MM.1S (cell line): ENCODE measurements around the gene PPAN.

Experiments used
- DNase-seq: peaks from one replicate; pipeline ENCODE4 v3.0.0-alpha.2; 2015
- H2AFZ ChIP-seq: fragments of 300-600 bp; sonication (generic); 2 replicates; pipeline ENCODE4 v1.6.0; 2016; ENCODE audit warnings: antibody characterized with exemption, low read length
- H3F3A ChIP-seq: fragments of 300-600 bp; sonication (generic); 2 replicates; pipeline ENCODE4 v1.6.1; 2016; ENCODE audit warnings: mild to moderate bottlenecking, antibody characterized with exemption, low read length, moderate library complexity, mixed read lengths; ENCODE audit not compliant: insufficient read depth
- H3K27ac ChIP-seq: fragments of 300-600 bp; sonication (generic); 2 replicates; pipeline ENCODE4 v1.5.1; 2016; ENCODE audit warnings: mild to moderate bottlenecking, low read length
- H3K27me3 ChIP-seq: fragments of 300-600 bp; sonication (generic); replicated peaks from 2 replicates; pipeline ENCODE4 v1.6.0; 2016; ENCODE audit warnings: low read length; ENCODE audit not compliant: insufficient read depth
- H3K36me3 ChIP-seq: fragments of 300-600 bp; sonication (generic); replicated peaks from 2 replicates; pipeline ENCODE4 v1.6.1; 2016; ENCODE audit warnings: mild to moderate bottlenecking, low read length, mixed read lengths; ENCODE audit not compliant: insufficient read depth
- H3K4me1 ChIP-seq: fragments of 300-600 bp; sonication (generic); 2 replicates; pipeline ENCODE4 v1.6.1; 2016; ENCODE audit warnings: low read length, mixed read lengths
- H3K4me2 ChIP-seq: fragments of 300-600 bp; sonication (generic); 2 replicates; pipeline ENCODE4 v1.6.0; 2016; ENCODE audit warnings: low read depth, low read length
- H3K4me3 ChIP-seq: fragments of 300-600 bp; sonication (generic); 2 replicates; pipeline ENCODE4 v1.5.1; 2016; ENCODE audit warnings: low read length, mixed read lengths
- H3K79me2 ChIP-seq: fragments of 300-600 bp; sonication (generic); 2 replicates; pipeline ENCODE4 v1.6.1; 2016; ENCODE audit warnings: mixed run types, low read length, mixed read lengths
- H3K9ac ChIP-seq: fragments of 300-600 bp; sonication (generic); 2 replicates; pipeline ENCODE4 v1.6.1; 2016; ENCODE audit warnings: low read length, mixed read lengths
- H3K9me2 ChIP-seq: fragments of 300-600 bp; sonication (generic); replicated peaks from 2 replicates; pipeline ENCODE4 v1.6.1; 2016; ENCODE audit warnings: mild to moderate bottlenecking, low read length, mixed read lengths; ENCODE audit not compliant: insufficient read depth
- H3K9me3 ChIP-seq: fragments of 300-600 bp; sonication (generic); replicated peaks from 2 replicates; pipeline ENCODE4 v1.6.1; 2016; ENCODE audit warnings: mild to moderate bottlenecking, low read length, mixed read lengths; ENCODE audit not compliant: insufficient read depth
- H4K20me1 ChIP-seq: fragments of 300-600 bp; sonication (generic); 2 replicates; pipeline ENCODE4 v1.6.1; 2016; ENCODE audit warnings: mild to moderate bottlenecking, low read length, moderate library complexity, mixed read lengths; ENCODE audit not compliant: insufficient read depth
- EZH2 ChIP-seq: fragments of 300-600 bp; sonication (generic); optimal IDR thresholded peaks from 2 replicates; pipeline ENCODE3; 2017; ENCODE audit warnings: low read depth, mild to moderate bottlenecking, antibody characterized with exemption, low read length, mixed read lengths
- EZH2phosphoT487 ChIP-seq: fragments of 300-600 bp; sonication (generic); IDR thresholded peaks from 2 replicates; pipeline ENCODE4 v1.6.1; 2018; ENCODE audit warnings: antibody characterized with exemption, low read length
- TF ChIP-seq, protein P1 (sequence below): fragments of 300-600 bp; sonication (generic); IDR thresholded peaks from 2 replicates; pipeline ENCODE4 v1.5.1; 2016; ENCODE audit warnings: antibody characterized with exemption, low read length, mixed read lengths

Gene PPAN

DNA sequence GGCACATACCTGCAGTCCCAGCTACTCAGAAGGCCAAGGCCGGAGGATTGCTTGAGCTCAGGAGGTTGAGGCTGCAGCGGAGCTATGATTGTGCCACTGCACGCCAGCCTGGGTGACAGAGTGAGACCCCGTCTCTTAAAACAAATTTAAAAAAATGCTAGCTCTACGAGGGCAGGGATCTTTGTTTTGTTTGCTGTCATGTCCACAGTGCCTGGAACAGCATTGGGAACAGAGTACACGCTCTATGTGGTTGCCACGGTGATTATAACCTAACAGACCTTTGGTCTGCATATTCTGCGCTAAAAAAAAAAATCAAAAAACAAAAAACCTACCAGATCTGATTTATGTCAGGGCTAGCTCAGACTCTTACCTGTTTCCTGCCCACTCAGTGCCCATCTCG lies 22.3 kb upstream of the PPAN start:
- no peaks in the 10 kb centered on the region for H3K9me2 ChIP-seq
- TF ChIP-seq EZH2 (no peak), EZH2phosphoT487 (no peak)
- TF ChIP-seq, protein P1, sequence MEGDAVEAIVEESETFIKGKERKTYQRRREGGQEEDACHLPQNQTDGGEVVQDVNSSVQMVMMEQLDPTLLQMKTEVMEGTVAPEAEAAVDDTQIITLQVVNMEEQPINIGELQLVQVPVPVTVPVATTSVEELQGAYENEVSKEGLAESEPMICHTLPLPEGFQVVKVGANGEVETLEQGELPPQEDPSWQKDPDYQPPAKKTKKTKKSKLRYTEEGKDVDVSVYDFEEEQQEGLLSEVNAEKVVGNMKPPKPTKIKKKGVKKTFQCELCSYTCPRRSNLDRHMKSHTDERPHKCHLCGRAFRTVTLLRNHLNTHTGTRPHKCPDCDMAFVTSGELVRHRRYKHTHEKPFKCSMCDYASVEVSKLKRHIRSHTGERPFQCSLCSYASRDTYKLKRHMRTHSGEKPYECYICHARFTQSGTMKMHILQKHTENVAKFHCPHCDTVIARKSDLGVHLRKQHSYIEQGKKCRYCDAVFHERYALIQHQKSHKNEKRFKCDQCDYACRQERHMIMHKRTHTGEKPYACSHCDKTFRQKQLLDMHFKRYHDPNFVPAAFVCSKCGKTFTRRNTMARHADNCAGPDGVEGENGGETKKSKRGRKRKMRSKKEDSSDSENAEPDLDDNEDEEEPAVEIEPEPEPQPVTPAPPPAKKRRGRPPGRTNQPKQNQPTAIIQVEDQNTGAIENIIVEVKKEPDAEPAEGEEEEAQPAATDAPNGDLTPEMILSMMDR = no peak

DNA sequence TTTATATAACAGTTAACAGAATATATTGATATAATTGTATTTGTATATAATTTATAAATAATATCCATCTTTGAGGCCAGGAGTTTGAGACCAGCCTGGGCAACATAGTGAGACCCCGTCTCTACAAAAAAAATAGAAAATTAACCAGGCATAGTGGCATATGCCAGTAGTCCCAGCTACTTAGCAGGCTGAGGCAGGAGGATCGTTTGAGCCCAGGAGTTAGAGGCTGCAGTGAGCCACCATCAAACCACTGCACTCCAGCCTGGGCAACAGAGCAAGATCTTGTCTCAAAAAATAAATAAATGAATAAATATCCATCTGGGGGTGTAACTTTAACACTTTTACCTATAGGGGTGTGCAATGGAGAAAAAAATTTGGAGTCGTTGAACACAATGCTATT lies 21.4 kb upstream of the PPAN start:
- Histone ChIP-seq H3K4me3 (no peak overlapping the region), H4K20me1 (no peaks in the 10 kb centered on the region), H3K4me1 (0 out of 2 replicates have a peak, but pooled peaks cover 4% of the 10 kb centered on the region), H3K27me3 (peaks cover 20% of the 10 kb centered on the region), H3K79me2 (peaks cover 12% of the 10 kb centered on the region; the same call in 1 of the 2 replicates), H3K27ac (no peak overlapping the region), H3F3A (peaks cover 5% of the 10 kb centered on the region; the same call in 1 of the 2 replicates), H3K9me3 (no peaks in the 10 kb centered on the region), H3K4me2 (no peak overlapping the region), H3K9me2 (no peaks in the 10 kb centered on the region), H3K9ac (no peak overlapping the region), H2AFZ (no peak overlapping the region), H3K36me3 (no peaks in the 10 kb centered on the region)
- TF ChIP-seq EZH2phosphoT487 (no peak), EZH2 (no peak)
- TF ChIP-seq, protein P1 = no peak
- no peak for DNase-seq

More for the DNA sequence above, 22.3 kb upstream of the PPAN start:
- H3F3A ChIP-seq = peaks cover 5% of the 10 kb centered on the region; the same call in 1 of the 2 replicates
- peaks cover 29% of the 10 kb centered on the region for H3K27me3 ChIP-seq
- DNase-seq = no peak
- no peak overlapping the region for H2AFZ ChIP-seq
- H3K4me3 ChIP-seq = no peak overlapping the region
- 0 out of 2 replicates have a peak, but pooled peaks cover 4% of the 10 kb centered on the region for H3K4me1 ChIP-seq
- no peaks in the 10 kb centered on the region for H3K9me3 ChIP-seq
- H3K79me2 ChIP-seq = peaks cover 12% of the 10 kb centered on the region; the same call in 1 of the 2 replicates
- H3K4me2 ChIP-seq = no peak overlapping the region
- no peaks in the 10 kb centered on the region for H4K20me1 ChIP-seq
- H3K27ac ChIP-seq = no peak overlapping the region
- H3K36me3 ChIP-seq = no peaks in the 10 kb centered on the region
- no peak overlapping the region for H3K9ac ChIP-seq

DNA sequence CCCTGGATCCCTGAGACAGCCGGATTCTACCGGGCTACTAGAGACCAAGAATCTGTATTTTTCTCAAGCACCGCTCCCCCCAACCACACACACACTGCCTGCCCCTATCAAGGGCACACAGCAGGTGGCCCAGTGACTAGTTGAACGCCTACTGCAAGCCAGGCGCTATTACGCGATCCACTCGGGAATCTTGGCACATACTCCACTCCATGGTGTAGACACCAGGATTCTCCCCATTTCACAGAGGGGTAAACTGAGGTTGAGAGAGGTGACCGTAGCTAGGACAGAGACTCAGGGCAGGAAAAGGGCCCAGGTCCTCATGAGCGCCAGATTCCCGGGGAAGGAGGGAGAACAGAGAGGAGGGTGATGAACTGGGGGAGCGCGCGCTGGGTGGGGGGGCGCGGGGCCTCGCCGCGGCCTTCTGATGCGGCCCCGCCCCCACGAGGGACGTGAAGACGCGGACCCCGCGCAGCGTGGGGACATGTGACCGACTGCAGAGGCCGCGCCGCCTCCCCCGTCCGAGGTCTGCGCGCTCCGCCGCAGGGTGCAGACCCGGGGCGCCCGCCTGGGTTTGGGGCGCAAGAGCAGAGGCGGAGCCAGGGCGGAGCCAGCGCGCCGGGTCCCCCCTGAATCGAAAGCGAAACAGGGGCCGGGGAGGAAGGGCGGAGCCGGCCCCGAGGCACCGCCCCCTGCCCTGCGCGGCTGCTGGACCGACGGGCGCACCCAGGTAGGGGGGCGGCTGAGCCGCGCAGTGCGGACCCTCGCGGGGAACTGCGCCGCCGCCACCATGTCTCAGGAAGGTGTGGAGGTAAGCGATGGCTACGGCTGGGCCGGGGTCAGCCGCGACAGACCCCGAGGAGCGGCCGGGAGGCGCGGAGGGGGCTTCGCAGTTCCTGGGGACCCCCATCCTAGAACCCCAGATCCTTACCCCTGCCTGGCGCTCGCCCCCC lies 20.2 kb upstream of the PPAN start, which contains the start of gene SHFL:
SHFL (plus strand) TSS at position 677 of the 950 bp plus-strand sequence; CDS start at position 788, 111 bp downstream.
- peak; percentile 80 for DNase-seq
- no peak within 1 kb of the TSS for H3K27ac ChIP-seq
- H3K9me2 ChIP-seq = no peaks in the 10 kb centered on the region
- H3K9ac ChIP-seq = peak within 1 kb of the TSS; percentile 82
- H2AFZ ChIP-seq = peak within 1 kb of the TSS; percentile 98
- no peak for TF ChIP-seq EZH2phosphoT487
- TF ChIP-seq, protein P1 = no peak
- no peak for TF ChIP-seq EZH2
- peaks cover 5% of the 10 kb centered on the region; the same call in 1 of the 2 replicates for H3F3A ChIP-seq
- H3K4me3 ChIP-seq = peak within 1 kb of the TSS; percentile 97
- H3K9me3 ChIP-seq = no peaks in the 10 kb centered on the region
- H3K79me2 ChIP-seq = peaks cover 12% of the 10 kb centered on the region; the same call in 1 of the 2 replicates
- H3K36me3 ChIP-seq = no peaks in the 10 kb centered on the region
- H4K20me1 ChIP-seq = no peaks in the 10 kb centered on the region
- H3K4me2 ChIP-seq = peak within 1 kb of the TSS; percentile 90
- H3K4me1 ChIP-seq = 0 out of 2 replicates have a peak, but pooled peaks cover 4% of the 10 kb centered on the region
- peaks cover 10% of the 10 kb centered on the region for H3K27me3 ChIP-seq
